ENCODE results near the gene ASH1L.
A peak's percentile ranks its signal among the peaks of the same experiment; 100 is the strongest.

ASH1L gene

GRCh38 chr1:155562581-155563376 is at the start of gene ASH1L:
Gene ASH1L (minus strand): TSS chr1:155562803. CDS start chr1:155521519, 41,284 bp downstream.
- peak; percentile 91 for ATAC-seq
- TF ChIP-seq TOX (CRISPR knock-in tag; IDR thresholded peaks at IDR 0.05; ENCODE audit: borderline replicate concordance) (peak; percentile 77; the same call in 1 of the 2 replicates), TCF4 (CRISPR knock-in tag; IDR thresholded peaks at IDR 0.05; ENCODE audit: borderline replicate concordance) (no peak), ZFP3 (CRISPR knock-in tag; IDR thresholded peaks at IDR 0.05) (peak; percentile 89), ZC3H10 (CRISPR knock-in tag; IDR thresholded peaks at IDR 0.05) (0 out of 2 replicates have a peak, but pooled peaks have one; percentile 30)
- TF ChIP-seq, protein P1, sequence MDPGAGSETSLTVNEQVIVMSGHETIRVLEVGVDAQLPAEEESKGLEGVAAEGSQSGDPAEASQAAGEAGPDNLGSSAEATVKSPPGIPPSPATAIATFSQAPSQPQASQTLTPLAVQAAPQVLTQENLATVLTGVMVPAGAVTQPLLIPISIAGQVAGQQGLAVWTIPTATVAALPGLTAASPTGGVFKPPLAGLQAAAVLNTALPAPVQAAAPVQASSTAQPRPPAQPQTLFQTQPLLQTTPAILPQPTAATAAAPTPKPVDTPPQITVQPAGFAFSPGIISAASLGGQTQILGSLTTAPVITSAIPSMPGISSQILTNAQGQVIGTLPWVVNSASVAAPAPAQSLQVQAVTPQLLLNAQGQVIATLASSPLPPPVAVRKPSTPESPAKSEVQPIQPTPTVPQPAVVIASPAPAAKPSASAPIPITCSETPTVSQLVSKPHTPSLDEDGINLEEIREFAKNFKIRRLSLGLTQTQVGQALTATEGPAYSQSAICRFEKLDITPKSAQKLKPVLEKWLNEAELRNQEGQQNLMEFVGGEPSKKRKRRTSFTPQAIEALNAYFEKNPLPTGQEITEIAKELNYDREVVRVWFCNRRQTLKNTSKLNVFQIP (CRISPR knock-in tag; IDR thresholded peaks at IDR 0.05; ENCODE audit: borderline replicate concordance, low read depth), result peak; percentile 91; the same call in 1 of the 2 replicates

DNA sequence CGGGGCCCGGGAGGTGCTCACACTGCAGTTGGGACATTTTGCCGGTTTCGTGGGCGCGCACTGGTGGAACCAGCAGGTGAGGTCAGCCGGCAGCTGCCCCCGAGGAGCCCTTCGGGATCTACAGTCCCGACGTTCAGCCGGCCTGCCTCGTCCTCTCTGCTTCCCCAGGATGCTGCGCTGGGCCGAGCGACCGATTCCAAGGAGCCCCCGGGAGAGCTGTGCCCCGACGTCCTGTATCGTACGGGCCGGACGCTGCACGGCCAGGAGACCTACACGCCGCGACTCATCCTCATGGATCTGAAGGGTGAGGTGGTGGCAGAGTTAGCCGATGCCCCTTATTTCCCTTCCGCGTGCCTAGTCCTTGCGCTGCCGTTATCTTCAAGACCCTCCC is 47.6 kb upstream of the ASH1L start:
- ATAC-seq, result peak; percentile 65

DNA sequence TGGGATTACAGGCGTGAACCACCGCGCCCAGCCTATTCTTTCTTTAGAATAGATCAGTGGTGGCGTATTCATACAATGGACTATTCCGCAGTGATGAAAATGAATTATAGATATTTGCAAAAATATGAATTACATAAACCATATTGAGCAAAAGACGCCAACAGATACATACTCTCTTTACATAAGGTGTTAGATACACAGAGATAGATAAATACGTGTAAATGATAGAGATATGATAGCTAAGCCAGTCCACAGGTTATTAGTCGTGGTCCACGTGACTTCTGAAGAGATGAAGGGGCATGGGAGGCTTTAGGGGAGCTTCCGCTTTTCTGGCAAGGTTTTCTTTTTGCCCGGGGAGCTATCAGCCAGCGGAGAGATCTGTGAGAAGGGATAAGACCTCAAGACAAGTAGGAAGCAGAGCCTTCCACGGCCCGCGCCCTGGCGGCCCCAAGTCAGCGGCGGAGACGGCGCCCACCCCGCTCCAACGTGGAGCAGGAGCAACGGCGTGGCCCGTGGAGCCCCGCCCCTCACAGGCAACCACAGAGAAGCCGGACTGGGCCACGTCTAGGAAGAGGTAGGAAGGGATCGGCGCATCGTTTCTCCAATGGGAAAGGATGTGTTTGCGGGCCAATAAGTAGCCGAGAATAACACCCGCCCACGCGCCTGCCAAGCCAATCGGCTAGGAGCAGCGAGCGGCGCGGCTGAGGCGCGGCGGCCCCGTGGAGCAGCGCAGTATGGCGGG is 47.1 kb upstream of the ASH1L start, which contains the start of gene MSTO1:
TSS of gene MSTO1 (plus strand) at position 704 of the 742 bp plus-strand sequence. CDS start at position 735, 31 bp downstream.
- peak; percentile 99 for ATAC-seq
- TF ChIP-seq, protein P2, sequence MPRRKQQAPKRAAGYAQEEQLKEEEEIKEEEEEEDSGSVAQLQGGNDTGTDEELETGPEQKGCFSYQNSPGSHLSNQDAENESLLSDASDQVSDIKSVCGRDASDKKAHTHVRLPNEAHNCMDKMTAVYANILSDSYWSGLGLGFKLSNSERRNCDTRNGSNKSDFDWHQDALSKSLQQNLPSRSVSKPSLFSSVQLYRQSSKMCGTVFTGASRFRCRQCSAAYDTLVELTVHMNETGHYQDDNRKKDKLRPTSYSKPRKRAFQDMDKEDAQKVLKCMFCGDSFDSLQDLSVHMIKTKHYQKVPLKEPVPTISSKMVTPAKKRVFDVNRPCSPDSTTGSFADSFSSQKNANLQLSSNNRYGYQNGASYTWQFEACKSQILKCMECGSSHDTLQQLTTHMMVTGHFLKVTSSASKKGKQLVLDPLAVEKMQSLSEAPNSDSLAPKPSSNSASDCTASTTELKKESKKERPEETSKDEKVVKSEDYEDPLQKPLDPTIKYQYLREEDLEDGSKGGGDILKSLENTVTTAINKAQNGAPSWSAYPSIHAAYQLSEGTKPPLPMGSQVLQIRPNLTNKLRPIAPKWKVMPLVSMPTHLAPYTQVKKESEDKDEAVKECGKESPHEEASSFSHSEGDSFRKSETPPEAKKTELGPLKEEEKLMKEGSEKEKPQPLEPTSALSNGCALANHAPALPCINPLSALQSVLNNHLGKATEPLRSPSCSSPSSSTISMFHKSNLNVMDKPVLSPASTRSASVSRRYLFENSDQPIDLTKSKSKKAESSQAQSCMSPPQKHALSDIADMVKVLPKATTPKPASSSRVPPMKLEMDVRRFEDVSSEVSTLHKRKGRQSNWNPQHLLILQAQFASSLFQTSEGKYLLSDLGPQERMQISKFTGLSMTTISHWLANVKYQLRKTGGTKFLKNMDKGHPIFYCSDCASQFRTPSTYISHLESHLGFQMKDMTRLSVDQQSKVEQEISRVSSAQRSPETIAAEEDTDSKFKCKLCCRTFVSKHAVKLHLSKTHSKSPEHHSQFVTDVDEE (CRISPR knock-in tag; IDR thresholded peaks at IDR 0.05), result no peak
- TF ChIP-seq ISL1 (CRISPR knock-in tag; IDR thresholded peaks at IDR 0.05) (no peak), OSR1 (CRISPR knock-in tag; IDR thresholded peaks at IDR 0.05) (no peak), CSRNP3 (CRISPR knock-in tag; IDR thresholded peaks at IDR 0.05) (no peak), PPARA (CRISPR knock-in tag; IDR thresholded peaks at IDR 0.05; ENCODE audit: borderline replicate concordance) (no peak), CSDC2 (CRISPR knock-in tag; IDR thresholded peaks at IDR 0.05) (no peak), RARB (CRISPR knock-in tag; IDR thresholded peaks at IDR 0.05) (0 out of 2 replicates have a peak, but pooled peaks have one; percentile 9), TOX (CRISPR knock-in tag; IDR thresholded peaks at IDR 0.05; ENCODE audit: borderline replicate concordance) (0 out of 2 replicates have a peak, but pooled peaks have one; percentile 27), ZNF565 (CRISPR knock-in tag; conservative IDR thresholded peaks at IDR 0.05; ENCODE audit: low read depth) (no peak), ZFP3 (CRISPR knock-in tag; IDR thresholded peaks at IDR 0.05) (no peak), ZFP30 (CRISPR knock-in tag; IDR thresholded peaks at IDR 0.05) (no peak), CREB5 (CRISPR knock-in tag; IDR thresholded peaks at IDR 0.05; ENCODE audit: low read depth) (no peak), ARNTL (CRISPR knock-in tag; IDR thresholded peaks at IDR 0.05; ENCODE audit: borderline replicate concordance, low read depth) (no peak), SNAI2 (CRISPR knock-in tag; IDR thresholded peaks at IDR 0.05) (no peak), ZNF70 (CRISPR knock-in tag; IDR thresholded peaks at IDR 0.05) (no peak), TCF4 (CRISPR knock-in tag; IDR thresholded peaks at IDR 0.05; ENCODE audit: borderline replicate concordance) (no peak), GLIS3 (CRISPR knock-in tag; IDR thresholded peaks at IDR 0.05) (no peak), ZC3H10 (CRISPR knock-in tag; IDR thresholded peaks at IDR 0.05) (no peak), ESRRG (CRISPR knock-in tag; IDR thresholded peaks at IDR 0.05) (no peak), ZNF8 (CRISPR knock-in tag; IDR thresholded peaks at IDR 0.05) (no peak)
- TF ChIP-seq, protein P1 (CRISPR knock-in tag; IDR thresholded peaks at IDR 0.05; ENCODE audit: borderline replicate concordance, low read depth), result peak; percentile 58; the same call in 1 of the 2 replicates

All from SK-N-SH treated with all-trans-retinoic acid at 6 μM for 48 hours (cell line).